Ovary (tissue), 3 donors: Measurements from ENCODE around the gene FGFR4.

ENCODE experiments used
- CTCF ChIP-seq, 3 donors: fragments of 450-650 bp in 2 of 3; fragments of 200-600 bp in 1 of 3; IDR thresholded peaks; one replicate each; pipeline versions ENCODE4 v1.5.1 to v1.8.0; 2016 to 2022; ENCODE audit warnings: antibody characterized with exemption in 3 of 3, mild to moderate bottlenecking in 1 of 3
- POLR2A ChIP-seq: fragments of 450-650 bp; IDR thresholded peaks from one replicate; pipeline ENCODE4 v1.6.1; 2017; ENCODE audit warnings: antibody characterized with exemption, mild to moderate bottlenecking, moderate library complexity
- donor health status: DM: no; HTN: no; CAD: no.

GRCh38 chr5:177095088-177095669 lies 8.5 kb downstream of the FGFR4 start:
- TF ChIP-seq POLR2A (no peak), CTCF (IDR thresholded peaks at IDR 0.05) (no peak)
